ENCODE results near the gene EGFR.
A peak's percentile ranks its signal among the peaks of the same experiment; 100 is the strongest.

EGFR gene

GRCh38 chr7:55191161-55191925 lies 172.5 kb downstream of the EGFR start:
- TF ChIP-seq POLR2AphosphoS5 (IDR thresholded peaks at IDR 0.05; ENCODE audit: low read depth, low read length) (no peak), REST (IDR thresholded peaks at IDR 0.05; ENCODE audit: insufficient read depth in 1 of 2, low read depth in 2 of 2, low read length in 2 of 2) (no peak), FOXP2 (optimal IDR thresholded peaks at IDR 0.05; ENCODE audit: borderline replicate concordance, extremely low read depth, extremely low read length, insufficient read depth) (no peak), TAF1 (IDR thresholded peaks at IDR 0.05; ENCODE audit: borderline replicate concordance, insufficient read depth, low read length) (no peak), SIN3A (IDR thresholded peaks at IDR 0.05; ENCODE audit: borderline replicate concordance, insufficient read depth, low read length) (no peak)

GRCh38 chr7:55191926-55192692 lies 173.3 kb downstream of the EGFR start:
- TF ChIP-seq POLR2AphosphoS5 (IDR thresholded peaks at IDR 0.05; ENCODE audit: low read depth, low read length) (no peak), REST (IDR thresholded peaks at IDR 0.05; ENCODE audit: insufficient read depth in 1 of 2, low read depth in 2 of 2, low read length in 2 of 2) (no peak), FOXP2 (optimal IDR thresholded peaks at IDR 0.05; ENCODE audit: borderline replicate concordance, extremely low read depth, extremely low read length, insufficient read depth) (no peak), SIN3A (IDR thresholded peaks at IDR 0.05; ENCODE audit: borderline replicate concordance, insufficient read depth, low read length) (no peak), TAF1 (IDR thresholded peaks at IDR 0.05; ENCODE audit: borderline replicate concordance, insufficient read depth, low read length) (no peak)

GRCh38 chr7:55192723-55193122 lies 173.9 kb downstream of the EGFR start:
- TF ChIP-seq SIN3A (IDR thresholded peaks at IDR 0.05; ENCODE audit: borderline replicate concordance, insufficient read depth, low read length) (no peak), TAF1 (IDR thresholded peaks at IDR 0.05; ENCODE audit: borderline replicate concordance, insufficient read depth, low read length) (peak; percentile 41; the same call in 1 of the 2 replicates), REST (IDR thresholded peaks at IDR 0.05; ENCODE audit: insufficient read depth in 1 of 2, low read depth in 2 of 2, low read length in 2 of 2) (0 out of 4 replicates have a peak, but pooled peaks of 1 of the 2 experiments have one; percentile 9), FOXP2 (optimal IDR thresholded peaks at IDR 0.05; ENCODE audit: borderline replicate concordance, extremely low read depth, extremely low read length, insufficient read depth) (no peak), POLR2AphosphoS5 (IDR thresholded peaks at IDR 0.05; ENCODE audit: low read depth, low read length) (0 out of 2 replicates have a peak, but pooled peaks have one; percentile 32)

GRCh38 chr7:55193245-55193644 lies 174.4 kb downstream of the EGFR start:
- TF ChIP-seq POLR2AphosphoS5 (IDR thresholded peaks at IDR 0.05; ENCODE audit: low read depth, low read length) (no peak), FOXP2 (optimal IDR thresholded peaks at IDR 0.05; ENCODE audit: borderline replicate concordance, extremely low read depth, extremely low read length, insufficient read depth) (no peak), REST (IDR thresholded peaks at IDR 0.05; ENCODE audit: insufficient read depth in 1 of 2, low read depth in 2 of 2, low read length in 2 of 2) (no peak), SIN3A (IDR thresholded peaks at IDR 0.05; ENCODE audit: borderline replicate concordance, insufficient read depth, low read length) (no peak), TAF1 (IDR thresholded peaks at IDR 0.05; ENCODE audit: borderline replicate concordance, insufficient read depth, low read length) (no peak)

Data from PFSK-1 (cell line).